ENCODE results near the gene GRM1. TPM values are rescaled to one million over a fixed set of nuclear protein-coding genes. Genes with fewer than 3 reads are reported as not detected.

The GRM1 gene
- total and polyA plus RNA-seq, 2 donors (not counting 3 experiments of a cell fraction or from before 2014, with no cell fraction given), result 0.07 TPM; not detected in 1

DNA sequence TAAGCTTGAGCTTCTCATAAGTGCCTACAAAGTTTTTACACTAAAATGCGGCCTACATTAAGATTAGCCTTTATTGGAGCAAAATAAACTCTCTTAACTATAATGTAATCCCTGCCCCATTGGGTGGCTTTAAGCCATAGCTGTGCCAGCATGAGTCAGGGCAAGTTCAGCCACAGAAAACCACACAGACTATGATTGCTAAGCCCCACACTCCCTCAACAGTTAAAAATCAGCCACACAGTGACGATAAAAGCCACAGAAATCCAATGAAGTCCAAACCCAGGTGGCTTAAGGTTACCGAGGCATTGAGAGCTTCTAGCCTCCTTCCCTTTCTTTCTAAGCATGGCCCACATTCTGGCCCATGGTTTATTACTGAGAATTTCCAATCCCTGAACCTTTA, 61.6 kb downstream of the GRM1 start:
- no peaks in the 10 kb centered on the region for H3K9me1 ChIP-seq (replicated peaks; ENCODE audit: control insufficient read depth, extremely low read depth, insufficient read depth, low read length)
- H3K4me2 ChIP-seq (ENCODE audit: insufficient read depth, low read length), result no peak overlapping the region
- CTCF ChIA-PET, result interaction anchor here (1.0 kb wide), 1 partner anchor 9 kb away, joined by 3 read pairs; no protein-coding TSS in a partner anchor
- H3K9me3 ChIP-seq (replicated peaks; ENCODE audit: control insufficient read depth, insufficient read depth, low read length), result no peaks in the 10 kb centered on the region
- no peaks in the 10 kb centered on the region for H3K79me2 ChIP-seq (ENCODE audit: control insufficient read depth, insufficient read depth, low read length)
- intact Hi-C loops (cut with micrococcal nuclease), result no loop called here
- no peak overlapping the region for H3K9ac ChIP-seq (replicated peaks; ENCODE audit: extremely low read depth, insufficient read depth, low read length)
- TF ChIP-seq POLR2A (IDR thresholded peaks at IDR 0.05; ENCODE audit: low read depth, low read length), result no peak
- no peak for TF ChIP-seq GATA2 (IDR thresholded peaks at IDR 0.05; ENCODE audit: insufficient read depth, insufficient read length, low read depth, low read length)
- TF ChIP-seq, protein P1, sequence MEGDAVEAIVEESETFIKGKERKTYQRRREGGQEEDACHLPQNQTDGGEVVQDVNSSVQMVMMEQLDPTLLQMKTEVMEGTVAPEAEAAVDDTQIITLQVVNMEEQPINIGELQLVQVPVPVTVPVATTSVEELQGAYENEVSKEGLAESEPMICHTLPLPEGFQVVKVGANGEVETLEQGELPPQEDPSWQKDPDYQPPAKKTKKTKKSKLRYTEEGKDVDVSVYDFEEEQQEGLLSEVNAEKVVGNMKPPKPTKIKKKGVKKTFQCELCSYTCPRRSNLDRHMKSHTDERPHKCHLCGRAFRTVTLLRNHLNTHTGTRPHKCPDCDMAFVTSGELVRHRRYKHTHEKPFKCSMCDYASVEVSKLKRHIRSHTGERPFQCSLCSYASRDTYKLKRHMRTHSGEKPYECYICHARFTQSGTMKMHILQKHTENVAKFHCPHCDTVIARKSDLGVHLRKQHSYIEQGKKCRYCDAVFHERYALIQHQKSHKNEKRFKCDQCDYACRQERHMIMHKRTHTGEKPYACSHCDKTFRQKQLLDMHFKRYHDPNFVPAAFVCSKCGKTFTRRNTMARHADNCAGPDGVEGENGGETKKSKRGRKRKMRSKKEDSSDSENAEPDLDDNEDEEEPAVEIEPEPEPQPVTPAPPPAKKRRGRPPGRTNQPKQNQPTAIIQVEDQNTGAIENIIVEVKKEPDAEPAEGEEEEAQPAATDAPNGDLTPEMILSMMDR (IDR thresholded peaks at IDR 0.05; ENCODE audit: extremely low read depth in 1 of 2, insufficient read depth in 1 of 2, low read depth in 1 of 2, low read length in 2 of 2), result no peak
- no peak for TF ChIP-seq POLR2AphosphoS5 (IDR thresholded peaks at IDR 0.05; ENCODE audit: insufficient read depth, low read depth, low read length)
- no peak for TF ChIP-seq EZH2 (IDR thresholded peaks at IDR 0.05; ENCODE audit: borderline replicate concordance, low read depth, low read length, severe bottlenecking)
- no peaks in the 10 kb centered on the region for H4K20me1 ChIP-seq (replicated peaks; ENCODE audit: control insufficient read depth, extremely low read depth, insufficient read depth, low read length)
- POLR2A ChIA-PET, result no interaction called here
- no TSS peak for BruUV-seq (replicated peaks)
- no peaks in the 10 kb centered on the region for H3K27me3 ChIP-seq (ENCODE audit: control insufficient read depth in 2 of 2, insufficient read depth in 2 of 2, low read length in 2 of 2)
- no peak overlapping the region for H2AFZ ChIP-seq (ENCODE audit: low read depth, low read length)
- FAIRE-seq (no peak), DNase-seq (ENCODE audit: low read depth, low spot score) (no peak)
- H3K36me3 ChIP-seq (ENCODE audit: control insufficient read depth in 2 of 2, extremely low read depth in 1 of 2, insufficient read depth in 2 of 2, low read length in 2 of 2), result no peaks in the 10 kb centered on the region
- H3K4me3 ChIP-seq (replicated peaks in 1 of 3; ENCODE audit: insufficient read depth in 1 of 3, low read depth in 1 of 3, low read length in 3 of 3), result no peak overlapping the region
- dilution Hi-C loops (cut with MboI; ENCODE audit: extremely low pct_ligation_motif_present, low sequenced_read_pairs), result no loop called here
- no peaks in the 10 kb centered on the region for H3K4me1 ChIP-seq (ENCODE audit: control insufficient read depth, extremely low read depth, insufficient read depth, low read length)
- no peak overlapping the region for H3K27ac ChIP-seq (ENCODE audit: insufficient read depth, low read depth, low read length)

Measured in endothelial cell of umbilical vein (primary cell).